NCI-H1694 treated with DMSO at 0.1 percent for 48 hours (cell line): ENCODE measurements around the gene PLSCR3.

ENCODE experiments used
- DNase-seq: peaks from one replicate; lab custom pipeline; 2025; lab: John Stamatoyannopoulos, UW

Gene PLSCR3

DNA sequence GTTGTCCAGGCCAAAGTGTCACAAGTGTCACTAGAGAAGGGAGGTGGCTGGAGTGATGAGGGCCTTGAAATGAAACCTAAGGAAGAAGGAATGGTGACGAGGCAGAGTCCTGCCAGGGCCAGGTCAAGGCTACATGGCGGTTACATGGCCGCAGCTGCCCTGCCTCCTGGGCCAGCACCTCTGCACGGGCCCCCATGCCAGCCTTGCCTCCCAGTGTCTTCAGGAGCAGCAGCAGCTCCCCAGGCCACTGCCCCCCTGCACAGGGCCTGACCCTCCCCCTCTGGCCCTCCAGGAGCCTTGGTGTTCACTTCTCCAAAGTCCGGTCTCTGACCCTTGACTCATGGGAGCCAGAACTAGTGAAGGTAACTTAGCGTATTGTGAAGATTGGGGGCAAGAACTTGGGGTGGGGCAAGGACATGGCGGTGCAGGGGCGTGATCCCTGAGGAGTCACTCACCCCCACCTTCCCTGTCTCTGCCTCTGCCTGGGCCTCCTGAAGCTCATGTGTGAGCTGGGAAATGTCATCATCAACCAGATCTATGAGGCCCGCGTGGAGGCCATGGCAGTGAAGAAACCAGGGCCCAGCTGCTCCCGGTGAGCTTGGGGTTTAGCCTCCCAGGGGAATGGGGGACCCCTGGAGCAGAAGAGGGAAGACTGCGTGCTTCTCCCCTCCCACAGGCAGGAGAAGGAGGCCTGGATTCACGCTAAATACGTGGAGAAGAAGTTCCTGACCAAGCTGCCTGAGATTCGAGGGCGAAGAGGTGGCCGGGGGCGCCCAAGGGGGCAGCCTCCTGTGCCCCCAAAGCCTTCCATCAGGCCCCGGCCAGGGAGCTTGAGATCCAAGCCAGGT is 46.5 kb downstream of the PLSCR3 start:
- DNase-seq: no peak

- no peak for DNase-seq
These were observed 47.3 kb downstream of the PLSCR3 start for GRCh38 chr17:7346761-7347614.

DNA sequence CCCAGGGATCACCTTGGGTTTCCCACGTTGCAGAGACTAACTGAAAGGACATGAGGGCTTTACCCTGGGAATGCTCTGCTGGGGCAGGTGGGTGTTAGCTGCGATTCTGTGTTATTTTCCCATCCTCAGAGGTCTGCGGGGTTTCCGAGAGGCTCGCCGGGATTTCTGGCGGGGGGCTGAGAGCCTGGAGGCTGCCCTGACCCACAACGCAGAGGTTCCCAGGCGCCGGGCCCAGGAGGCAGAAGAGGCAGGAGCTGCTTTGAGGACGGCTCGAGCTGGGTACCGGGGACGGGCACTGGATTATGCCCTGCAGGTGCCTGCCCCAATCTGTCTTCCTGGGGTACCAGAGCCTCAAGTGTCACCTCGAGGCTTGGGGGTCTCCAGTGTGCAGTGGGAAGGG is 51.1 kb downstream of the PLSCR3 start:
- no peak for DNase-seq

DNA sequence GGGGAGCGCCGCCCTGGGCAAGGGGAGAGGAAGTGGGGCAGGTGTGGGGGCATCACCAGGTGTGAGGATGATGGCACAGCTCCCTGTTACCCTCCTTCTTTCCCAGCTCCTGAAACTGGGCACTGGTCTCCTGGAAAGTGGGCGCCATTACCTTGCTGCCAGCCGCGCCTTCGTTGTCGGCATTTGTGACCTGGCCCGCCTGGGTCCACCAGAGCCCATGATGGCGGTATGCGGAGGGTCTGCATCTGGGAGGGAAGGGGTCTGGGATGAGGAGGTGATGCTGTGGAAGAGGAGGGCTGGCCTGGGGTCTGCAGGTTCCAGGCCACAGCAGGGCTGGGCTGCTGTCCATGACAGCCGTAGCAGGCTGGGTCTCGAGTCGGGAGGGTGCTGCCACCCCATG is 52.5 kb downstream of the PLSCR3 start:
- DNase-seq: no peak

GRCh38 chr17:7340179-7340578 is 54.1 kb downstream of the PLSCR3 start:
- no peak for DNase-seq
